ENCODE measurements around the gene ASF1B.

Gene ASF1B

DNA sequence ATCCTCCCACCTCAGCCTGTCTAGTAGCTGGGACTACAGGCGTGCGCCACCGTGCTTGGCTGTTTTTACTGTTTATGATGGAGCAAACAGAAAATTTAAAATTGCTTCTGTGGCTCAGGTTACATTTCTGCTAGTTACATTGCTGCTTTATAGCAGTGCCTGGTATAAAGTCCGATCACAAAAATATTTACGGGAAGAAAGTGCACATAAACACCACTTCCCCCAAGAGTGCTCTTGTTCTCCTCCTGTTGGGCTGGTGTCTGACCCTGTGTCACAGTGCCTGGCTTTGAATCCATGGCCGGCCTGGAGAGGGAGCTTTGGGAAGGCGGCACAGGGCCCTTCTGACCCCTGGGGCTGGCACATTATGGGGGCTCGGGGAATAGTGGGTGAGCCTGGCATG, 30.7 kb downstream of the ASF1B start:
- DNase-seq, result no peak

DNA sequence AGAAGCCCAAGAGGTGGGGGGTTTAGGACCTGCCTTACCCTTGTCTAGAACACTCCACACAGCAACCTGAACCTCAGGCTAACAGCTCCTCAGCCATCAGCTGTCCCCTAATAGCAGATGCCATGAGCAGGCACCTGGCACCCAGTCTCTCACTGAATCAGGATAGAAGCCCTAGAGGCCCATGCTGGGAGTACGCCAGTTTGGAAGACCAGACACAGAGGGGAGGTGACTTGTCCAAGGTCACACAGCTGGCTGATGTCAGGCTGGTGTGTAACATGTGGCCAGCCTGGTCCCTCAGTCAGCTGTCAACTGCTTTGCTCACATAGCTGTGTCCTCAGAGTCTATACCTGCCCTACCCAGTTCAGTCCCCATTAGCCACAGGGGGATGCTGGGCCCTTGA, 33.1 kb downstream of the ASF1B start:
- no peak for DNase-seq

DNA sequence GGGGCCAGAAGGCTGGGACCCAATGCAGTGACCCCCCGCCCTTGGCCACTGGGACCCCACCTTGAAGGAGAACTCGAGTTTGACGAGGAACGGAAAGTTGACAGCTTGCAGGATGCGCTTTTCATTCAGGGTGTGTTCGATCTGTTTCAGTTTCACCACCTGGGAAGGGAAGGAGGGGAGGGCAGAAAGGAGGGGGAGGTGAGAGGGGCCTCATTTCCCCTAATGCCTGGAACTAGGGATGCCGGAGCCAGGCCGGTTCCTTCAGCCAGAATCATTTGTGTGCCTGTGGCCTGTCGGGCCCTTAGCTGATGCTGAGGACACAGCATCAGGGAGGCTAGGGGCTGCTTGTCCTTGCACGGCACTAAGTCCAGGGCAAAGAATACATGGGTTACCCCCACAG, 33.6 kb downstream of the ASF1B start:
- DNase-seq, result no peak

DNA sequence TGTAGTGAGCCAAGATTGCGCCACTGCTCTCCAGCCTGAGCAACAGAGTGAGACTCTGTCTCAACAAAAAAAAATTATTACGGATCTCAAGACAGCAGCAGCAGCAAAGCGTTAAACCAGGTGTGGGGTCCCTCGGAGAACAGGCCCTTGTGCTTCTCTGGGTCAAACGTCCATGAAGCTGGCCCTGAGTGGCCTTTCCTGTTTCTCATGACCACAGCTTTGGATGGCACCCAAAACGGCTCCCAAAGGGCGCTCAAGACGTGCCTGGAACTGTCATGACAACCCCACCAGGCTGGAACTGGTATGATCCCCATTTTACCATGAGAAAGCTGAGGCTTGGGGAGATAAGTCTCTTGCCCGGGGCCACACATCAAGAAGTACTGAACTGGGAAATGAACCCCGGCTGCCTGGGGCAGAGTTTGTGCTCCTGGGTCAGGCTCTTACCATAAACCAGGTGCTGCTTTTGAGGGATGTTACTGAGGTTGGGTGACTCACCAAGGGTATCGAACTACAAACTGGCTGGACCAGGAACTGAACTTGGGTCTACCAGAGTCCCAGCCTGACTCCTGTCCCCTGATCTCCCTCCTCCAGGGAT, 34.2 kb downstream of the ASF1B start:
- no peak for DNase-seq

DNA sequence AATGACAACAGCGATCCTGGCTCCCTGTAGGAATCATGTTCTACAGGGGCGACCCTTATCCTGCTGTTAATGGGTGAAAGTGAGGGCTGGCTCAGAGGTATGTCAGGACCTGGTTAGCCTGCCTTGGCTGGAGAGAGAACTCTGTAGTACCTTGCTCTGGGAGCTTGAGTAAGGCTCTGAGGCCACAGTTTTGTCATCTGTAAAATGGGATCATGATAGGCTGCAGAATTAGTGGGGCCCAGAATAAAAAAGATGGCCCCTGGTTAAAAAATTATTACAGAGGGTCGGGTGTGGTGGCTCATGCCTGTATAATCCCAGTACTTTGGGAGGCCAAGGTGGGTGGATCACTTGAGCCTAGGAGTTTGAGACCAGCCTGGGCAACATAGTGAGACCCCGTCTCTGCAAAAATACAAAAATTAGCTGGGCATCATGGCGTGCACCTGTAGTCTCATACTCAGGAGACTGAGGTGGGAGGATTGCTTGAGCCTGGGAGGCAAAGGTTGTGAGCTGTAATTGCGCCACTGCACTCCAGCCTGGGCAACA, 35.3 kb downstream of the ASF1B start:
- DNase-seq, result no peak

DNA sequence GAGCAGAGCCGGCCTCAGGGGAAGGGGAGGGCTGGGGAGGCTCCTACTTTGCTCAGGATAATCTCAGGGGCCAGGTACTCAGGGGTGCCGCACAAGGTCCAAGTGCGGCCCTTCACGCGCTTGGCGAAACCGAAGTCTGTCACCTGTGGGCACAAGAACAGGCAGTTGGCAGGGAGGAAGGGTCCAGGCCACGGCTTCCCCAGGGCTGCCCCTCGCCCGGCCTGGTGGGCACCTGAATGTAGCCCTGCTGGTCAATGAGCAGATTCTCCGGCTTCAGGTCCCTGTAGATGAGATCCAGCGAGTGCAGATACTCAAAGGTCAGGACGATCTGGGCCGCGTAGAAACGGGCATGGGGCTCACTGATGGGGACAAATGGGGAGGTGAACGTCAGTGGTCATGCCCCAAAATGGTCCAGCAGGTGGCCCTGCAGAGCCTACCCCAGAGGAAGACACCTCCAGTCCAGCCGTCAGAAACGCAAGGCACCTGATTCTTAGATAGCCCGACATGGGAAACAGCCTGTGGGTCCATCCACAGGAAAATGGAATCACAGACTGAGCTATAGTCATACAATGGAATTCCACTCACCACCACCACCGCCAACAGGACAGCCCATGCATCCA, 38.7 kb downstream of the ASF1B start:
- DNase-seq, result no peak

DNA sequence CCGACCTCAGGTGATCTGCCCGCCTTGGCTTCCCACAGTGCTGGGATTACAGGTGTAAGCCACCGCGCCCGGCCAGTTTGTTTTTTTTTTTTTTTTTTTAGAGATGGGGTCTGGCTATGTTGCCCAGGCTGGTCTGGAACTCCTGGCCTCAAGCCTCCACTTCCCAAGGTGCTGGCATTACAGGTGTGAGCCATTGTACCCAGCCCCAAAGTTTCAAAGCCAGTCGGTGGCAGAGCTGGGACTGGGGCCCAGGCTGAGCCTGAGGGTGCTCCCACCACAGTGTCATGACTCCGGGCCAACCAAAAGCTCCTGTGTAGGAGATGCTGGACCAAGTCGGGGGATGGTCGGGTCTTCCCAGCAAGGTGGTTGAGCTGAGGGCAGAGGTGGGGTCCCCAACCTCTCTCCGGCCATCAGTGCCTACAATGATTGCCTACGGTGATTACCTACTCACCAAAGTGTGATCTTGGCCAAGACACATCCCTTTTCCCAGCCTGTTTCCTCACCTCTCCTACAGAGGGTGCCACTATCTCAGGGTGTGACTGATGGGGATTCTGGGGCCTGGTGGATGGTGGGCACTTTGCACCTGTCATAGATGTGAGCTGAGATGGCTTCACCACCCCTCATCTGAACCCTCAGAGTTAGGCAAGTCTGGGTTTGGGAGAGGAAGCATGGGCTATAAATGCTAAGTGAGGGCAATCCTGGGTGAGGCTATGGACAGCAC, 40.0 kb downstream of the ASF1B start:
- no peak for DNase-seq

DNA sequence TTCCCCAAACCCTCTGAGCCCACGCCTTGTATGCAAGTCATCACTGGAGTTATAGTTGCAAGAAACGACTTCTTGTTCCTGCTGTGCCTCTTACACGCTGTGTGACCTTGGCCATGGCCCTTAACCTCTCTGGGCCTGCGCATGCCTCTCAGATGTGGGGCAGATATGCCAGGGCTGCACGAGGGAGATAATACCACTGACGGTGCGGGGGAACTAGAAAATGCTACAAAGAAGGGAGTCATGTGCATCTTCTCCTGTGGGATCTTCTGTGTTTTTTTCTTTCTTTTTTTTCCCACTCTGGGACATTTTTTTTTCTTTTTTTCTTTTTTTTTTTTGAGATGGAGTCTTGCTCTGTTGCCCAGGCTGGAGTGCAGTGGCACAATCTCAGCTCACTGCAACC, 41.5 kb downstream of the ASF1B start:
- DNase-seq, result no peak

DNA sequence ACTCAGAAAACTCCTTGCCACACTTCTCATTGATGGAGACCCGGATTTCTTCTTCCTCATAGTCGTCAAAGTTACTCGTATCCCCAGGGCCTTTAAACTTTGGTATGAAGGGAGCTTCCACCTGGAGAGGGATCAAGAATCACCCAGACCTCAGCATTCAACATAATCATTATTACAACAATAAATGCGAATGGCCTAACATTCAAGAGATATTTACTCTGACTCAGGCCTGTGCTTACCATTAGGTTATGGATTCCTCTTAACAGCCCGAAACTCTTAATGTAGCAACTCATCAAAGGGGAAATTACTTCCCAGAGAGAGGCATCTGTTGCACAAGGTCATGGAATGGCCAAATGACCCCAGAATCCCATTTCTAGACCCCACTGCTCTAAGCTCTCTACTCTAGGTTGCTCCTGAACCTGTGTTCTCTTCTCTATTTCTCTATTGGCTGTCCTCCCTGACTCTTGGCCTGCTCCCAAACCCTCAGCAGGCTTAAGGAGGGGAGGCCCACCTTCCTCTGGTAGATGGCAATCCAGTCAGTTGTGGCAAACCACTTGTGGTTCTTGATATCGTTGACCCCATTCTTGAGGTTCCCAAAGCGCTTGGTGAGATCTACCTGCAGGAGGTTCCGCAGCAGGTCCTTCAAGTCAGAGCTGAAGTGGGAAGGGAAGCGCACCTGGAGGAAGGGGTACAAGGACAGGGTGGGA, 43.1 kb downstream of the ASF1B start:
- DNase-seq, result no peak

DNA sequence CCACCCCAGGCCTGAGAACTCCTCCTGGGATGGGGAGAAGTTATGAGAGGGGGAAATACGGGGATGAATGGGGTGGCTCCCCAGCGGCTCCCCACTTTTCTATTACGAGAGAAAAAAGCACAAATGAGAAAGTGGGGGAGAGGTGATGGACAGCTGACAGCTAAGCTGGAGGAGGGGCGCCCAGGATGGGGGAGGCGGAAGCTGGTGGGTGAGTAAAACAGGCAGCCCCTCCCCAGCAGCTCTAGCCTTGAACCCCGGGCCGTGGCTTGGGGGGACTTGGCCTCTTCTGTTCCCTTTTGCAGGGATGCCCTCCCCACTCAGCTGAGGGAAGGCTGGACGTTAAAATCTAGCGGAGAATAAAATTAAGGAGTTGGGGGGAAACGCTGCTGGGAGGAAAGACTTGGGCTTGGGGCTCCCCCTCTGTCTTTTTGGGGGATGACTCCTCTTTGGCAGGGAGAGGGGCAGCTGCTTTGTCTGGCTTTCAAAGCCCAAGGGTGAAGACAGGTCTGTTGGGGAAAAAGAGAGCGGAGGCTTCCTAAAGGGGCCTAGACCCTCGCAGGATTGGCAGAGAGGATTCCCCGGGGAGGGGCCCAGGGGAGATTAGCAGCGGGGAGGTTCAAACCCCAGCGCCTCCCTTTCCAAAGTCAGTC, 44.5 kb downstream of the ASF1B start:
- no peak for DNase-seq

DNA sequence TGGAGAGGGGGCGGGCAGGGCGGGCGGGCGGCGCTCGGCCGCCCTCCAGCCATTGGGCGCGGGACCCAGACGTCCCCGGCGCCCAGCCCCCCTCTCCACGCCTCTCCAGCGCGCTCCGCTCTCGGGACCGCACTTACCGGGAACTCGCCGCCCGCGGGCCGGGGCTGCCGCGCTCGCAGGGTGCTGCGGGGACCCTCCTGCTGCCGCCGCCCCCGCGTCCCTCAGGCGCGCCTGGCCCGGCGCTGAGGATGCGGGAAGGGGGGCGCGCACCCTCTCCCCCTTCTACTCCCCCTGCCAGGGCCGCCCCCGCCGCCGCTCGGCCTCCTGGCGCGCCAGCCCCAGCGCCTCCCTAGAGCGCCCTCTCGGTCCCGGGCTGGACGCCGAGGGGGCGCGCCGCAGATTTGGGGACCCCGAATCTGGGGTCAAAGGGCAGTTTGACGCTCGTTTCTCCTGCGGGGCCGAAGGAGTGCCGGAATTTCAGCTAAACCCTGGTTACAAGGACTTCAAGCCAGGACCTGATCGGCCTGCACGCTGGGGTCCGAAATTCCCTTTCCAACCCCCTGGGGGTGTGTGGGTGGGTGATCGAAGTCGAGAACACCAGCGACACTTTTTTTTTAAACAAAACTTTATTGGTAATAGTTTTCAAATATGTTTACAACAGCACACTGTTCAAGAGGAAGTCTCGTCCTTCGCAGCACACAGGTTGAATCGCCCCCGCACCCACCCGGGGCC, 45.1 kb downstream of the ASF1B start:
- DNase-seq, result peak; percentile 37

DNA sequence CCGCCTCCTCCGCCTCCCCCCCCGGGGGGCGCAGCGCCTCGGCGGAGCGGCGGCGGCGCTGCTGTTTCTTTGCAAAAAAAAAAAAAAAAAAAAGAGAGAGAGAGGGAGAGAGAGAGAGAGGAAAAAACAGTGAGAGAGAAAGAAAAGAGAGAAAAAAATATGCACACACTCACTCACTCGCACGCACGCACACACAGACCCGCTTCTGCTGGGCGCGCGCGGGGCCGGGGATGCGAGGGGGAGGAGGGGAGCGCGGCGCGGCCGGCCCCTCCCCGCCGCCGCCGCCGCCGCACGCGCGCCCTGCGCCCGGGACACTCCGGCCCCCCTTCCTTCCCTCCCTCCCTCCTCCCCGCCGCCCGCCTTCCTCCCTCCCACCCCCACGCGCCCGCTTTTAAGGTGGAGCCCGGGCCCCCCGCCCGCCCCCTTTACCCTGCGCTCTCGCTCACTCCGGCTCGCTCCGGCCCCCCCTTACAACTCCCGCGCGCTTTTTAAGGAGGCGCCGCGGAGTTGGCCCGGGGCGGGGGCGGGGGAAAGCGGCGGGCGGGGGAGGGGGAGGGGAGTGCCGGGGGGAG, 45.8 kb downstream of the ASF1B start, which contains the start of gene SAMD1:
SAMD1 (minus strand) TSS at position 243 of the 572 bp plus-strand sequence.
- DNase-seq, result peak; percentile 35

DNA sequence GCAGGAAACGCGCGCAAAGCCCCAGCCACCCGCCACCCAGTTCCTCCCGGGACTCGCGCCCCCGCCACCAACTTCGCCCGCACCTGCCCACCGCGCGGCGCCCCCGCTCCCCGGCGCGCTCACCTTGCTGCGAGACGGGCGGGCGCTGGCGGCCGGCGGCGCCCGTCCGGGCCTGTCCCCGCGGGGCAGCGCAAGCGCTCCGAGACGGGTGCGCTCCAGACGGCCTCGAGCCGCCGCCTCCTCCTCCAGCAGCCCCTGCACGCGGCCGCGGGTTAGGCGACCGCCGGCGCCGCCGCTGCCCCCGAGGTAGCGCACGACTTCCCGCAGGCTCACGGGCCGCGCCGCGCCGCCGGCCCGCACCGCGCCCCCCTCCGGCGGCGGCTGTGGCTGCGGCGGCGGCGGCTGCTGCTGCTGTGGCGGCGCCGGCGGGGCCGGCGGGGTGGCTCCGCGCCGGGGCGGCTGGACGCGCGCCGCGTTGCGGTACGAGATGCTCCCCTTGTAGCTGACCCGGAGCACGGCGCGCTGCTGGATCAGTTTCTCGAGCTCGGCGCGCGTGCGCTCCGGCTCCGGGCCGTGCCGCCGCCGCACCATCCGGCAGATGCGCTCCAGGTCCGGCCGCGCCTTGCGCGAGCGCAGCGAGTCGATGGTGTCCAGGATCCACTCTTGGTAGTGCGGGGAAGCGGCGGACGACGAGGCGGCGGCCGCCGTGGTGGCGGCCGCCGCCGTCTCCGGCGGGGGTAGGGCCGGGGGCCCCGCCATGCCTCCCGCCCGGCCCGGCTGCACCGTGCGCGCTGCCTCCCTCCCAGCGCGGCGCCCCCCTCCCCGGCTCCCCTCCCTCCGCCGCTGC, 46.5 kb downstream of the ASF1B start:
- peak; percentile 6 for DNase-seq

DNA sequence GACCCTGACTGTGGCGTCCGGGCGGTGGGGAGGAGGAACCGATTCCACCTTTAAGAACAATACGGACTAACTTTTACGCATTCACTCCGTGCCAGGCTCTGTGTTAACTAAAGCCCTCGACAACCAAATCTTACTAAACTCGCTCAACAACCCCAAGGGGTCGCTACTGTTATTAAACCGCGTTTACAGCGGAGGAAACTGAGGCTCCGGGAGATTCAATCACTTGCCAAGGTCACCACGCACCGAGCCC, 47.1 kb downstream of the ASF1B start:
- DNase-seq, result no peak

DNA sequence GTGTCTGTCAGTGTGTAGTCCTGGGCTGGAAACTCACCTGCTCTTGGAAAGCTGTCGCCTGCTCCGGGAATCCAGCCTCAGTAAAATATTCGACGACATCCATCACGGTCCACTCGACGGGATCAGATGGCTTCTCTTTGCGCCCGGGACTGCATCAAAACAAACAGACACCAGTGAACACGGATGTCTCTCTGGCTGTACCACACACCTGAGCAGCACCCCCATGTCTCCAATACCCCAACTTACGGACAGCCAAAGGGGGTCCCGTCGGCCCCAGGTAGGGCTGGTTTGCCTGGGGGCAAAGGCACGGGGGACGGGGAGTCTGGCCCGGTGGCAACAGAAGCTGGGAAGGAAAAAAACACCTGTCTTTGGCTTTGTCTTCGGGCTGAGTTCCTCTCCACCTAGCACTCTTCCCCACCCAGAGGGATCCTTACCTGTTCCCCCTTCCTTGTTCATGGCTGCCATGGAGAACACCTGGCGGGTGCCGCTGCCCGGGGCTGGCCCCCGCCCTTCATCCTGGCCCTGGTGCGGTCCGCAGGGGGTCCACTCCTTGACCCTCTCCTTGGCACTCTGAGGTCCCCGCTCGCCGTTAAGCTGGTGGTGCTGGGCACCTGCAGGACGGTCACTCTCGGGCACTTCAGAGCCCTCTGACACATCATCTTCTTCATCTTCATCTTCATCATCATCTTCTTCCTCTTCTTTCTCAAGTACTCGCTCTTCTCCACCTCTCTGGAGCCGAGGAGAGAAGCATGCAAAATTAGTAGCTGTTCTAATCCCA, 47.6 kb downstream of the ASF1B start:
- no peak for DNase-seq

DNA sequence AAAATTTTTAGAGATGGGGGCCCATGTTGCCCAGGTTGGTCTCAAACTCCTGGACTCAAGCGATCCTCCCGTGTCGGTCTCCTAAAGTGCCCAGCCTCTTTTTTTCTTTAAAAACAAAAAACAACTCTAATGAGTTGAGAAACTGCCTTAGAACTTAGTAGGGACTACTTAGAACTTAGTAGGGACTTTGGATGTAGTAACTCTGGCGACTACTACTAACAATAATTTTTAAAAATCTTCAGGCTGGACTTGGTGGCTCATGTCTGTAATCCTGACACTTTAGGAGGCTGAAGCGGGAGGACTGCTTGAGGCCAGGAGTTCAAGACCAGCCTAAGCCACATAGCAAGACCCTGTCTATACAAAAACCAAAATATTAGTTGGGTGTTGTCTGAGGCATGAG, 50.3 kb downstream of the ASF1B start:
- no peak for DNase-seq

DNA sequence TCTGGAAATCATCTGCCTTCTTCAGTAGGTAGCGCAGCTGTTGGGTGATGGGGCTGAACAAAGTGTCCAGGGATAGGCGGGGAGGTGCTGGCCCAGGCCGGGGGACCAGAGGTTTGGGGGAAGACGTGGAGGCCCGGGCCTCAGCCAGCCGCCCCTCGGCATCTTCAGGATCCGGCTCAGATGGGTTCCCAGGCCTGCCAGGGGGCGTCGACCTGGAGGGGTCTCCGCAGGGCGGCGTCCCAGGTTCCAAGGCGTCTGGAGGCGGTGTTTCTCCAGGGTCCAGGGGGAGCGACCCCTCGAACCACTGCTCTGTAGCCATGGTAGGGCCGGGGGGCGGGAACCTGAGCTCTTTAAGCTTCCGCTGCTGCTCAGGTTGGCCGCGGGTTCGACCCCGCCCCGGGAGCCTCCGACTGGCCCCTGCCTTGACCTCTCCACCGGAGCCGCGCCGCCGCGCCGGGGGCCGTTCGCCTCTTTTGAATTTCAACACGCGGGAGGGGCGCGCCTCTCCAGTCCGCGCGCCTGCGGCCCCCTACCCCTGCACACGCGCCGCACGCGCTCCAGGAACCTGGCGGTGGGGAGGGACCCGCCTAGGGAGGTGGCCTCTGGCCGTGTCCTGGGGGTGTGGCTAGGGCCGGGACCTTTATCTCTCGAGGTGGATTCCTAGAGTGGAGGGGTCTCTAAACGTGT, 50.9 kb downstream of the ASF1B start, which contains the start of gene C19orf67:
C19orf67 (minus strand) TSS at position 475 of the 687 bp plus-strand sequence; CDS start at position 319, 156 bp downstream.
- DNase-seq, result no peak

DNA sequence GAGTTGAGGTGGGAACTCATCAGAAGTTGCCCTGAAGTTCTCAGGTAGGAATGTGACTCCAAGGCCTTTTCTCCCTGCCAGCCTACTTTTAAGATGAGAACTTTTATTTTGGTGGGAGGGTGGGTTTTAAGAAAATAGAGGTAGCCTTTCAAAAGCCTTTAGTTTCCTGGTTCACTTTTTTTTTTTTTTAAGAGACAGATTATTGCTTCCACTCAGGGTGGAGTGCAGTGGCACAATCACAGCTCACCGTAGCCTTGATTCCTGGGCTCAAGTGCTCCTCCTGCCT, 53.8 kb downstream of the ASF1B start:
- DNase-seq, result no peak

DNA sequence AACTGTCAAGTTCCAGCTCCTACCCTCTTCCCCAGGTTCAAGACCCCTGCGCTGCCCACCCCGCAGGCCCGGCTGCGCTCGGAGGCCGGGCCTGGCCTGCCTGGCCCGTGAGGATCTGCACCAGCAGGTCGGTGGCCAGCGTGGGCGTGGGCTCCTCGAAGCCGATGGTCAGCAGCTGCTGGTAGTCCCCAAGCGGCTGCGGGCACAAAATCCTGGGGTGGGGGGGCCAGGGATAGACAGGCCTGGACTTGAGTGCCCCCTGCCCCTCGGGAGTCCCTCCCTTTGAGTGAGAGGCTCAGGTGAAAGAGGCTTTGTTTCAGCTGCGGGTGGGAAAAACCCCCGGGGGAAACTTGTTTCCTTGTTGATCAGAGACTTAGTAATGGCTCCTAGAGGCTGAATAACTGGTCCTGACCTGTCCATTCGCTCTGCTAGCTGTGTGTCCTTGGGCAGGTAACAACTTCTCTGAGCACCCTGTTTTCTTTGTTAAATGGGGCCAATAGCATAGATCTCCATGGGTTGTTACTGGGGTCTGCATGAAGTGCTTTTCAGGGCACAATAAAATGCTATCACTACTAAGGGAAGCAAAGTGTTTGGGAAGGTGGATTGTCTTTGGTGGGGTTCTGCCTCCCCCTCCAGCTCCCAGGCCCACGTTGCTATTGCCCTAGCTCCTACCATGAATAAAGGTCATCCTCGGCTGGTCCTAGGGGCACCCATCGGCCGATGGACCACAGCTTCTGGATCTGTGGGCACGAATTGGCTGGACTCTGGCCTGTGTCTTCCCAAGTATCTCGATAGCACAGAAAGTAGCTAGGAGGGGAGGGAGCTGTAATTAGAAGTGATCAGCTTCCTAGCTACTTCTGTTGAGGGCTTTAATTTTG, 54.4 kb downstream of the ASF1B start:
- DNase-seq, result no peak

Data from DMS79 treated with DMSO at 0.1 percent for 48 hours (cell line).